H1 (cell line): Measurements from ENCODE around the gene TRIM32. TPM values are rescaled to one million over a fixed set of nuclear protein-coding genes. Genes with fewer than 3 reads are reported as not detected.

Experiments used
- CTCF ChIA-PET: fragments of 300-600 bp; sonication (Branson Sonifier 250); formaldehyde crosslinking; loops from one replicate; lab custom pipeline; 2021; ENCODE audit not compliant: partially characterized antibody; lab: Charles Lee
- POLR2A ChIA-PET: fragments of 300-600 bp; sonication (Branson Sonifier 250); formaldehyde crosslinking; loops from one replicate; lab custom pipeline; 2021; ENCODE audit warnings: inconsistent platforms; ENCODE audit not compliant: partially characterized antibody; lab: Charles Lee
- DNase-seq, 2 experiments: peaks; one replicate each; pipeline versions ENCODE4 v3.0.0 to v3.0.0-alpha.2; 2010 to 2022; ENCODE audit warnings: low spot score in 2 of 2, low read depth in 1 of 2, mixed read lengths in 1 of 2
- FAIRE-seq: peaks from 2 replicates; lab custom pipeline; 2011; peaks lifted over from hg19 to GRCh38; lab: Jason Lieb, UNC
- H2AFZ ChIP-seq: 2 replicates; pipeline ENCODE4 v1.8.1; 2012; ENCODE audit warnings: low read length, inconsistent platforms
- H2AK5ac ChIP-seq: 2 replicates; pipeline ENCODE4 v1.6.1; 2013; ENCODE audit warnings: low read depth, low read length
- H2BK120ac ChIP-seq: replicated peaks from 2 replicates; pipeline ENCODE3; 2013; ENCODE audit warnings: low read depth, low read length, inconsistent platforms
- H2BK12ac ChIP-seq: 2 replicates; pipeline ENCODE4 v1.6.1; 2013; ENCODE audit warnings: low read depth, low read length
- H2BK15ac ChIP-seq: 2 replicates; pipeline ENCODE4 v1.6.1; 2013; ENCODE audit warnings: low read length
- H2BK20ac ChIP-seq: 2 replicates; pipeline ENCODE4 v1.6.1; 2013; ENCODE audit warnings: low read length
- H2BK5ac ChIP-seq: 2 replicates; pipeline ENCODE4 v1.6.1; 2013; ENCODE audit warnings: low read depth, low read length
- H3K14ac ChIP-seq: 2 replicates; pipeline ENCODE4 v1.6.1; 2013; ENCODE audit warnings: inconsistent platforms; ENCODE audit not compliant: insufficient read length
- H3K18ac ChIP-seq: 2 replicates; pipeline ENCODE4 v1.6.1; 2013; ENCODE audit warnings: low read length; ENCODE audit errors: extremely low read depth
- H3K23ac ChIP-seq: 2 replicates; pipeline ENCODE4 v1.6.1; 2013; ENCODE audit warnings: inconsistent platforms; ENCODE audit not compliant: insufficient read length
- H3K23me2 ChIP-seq: 2 replicates; pipeline ENCODE4 v1.6.1; 2013; ENCODE audit warnings: low read depth, low read length
- H3K27ac ChIP-seq: 2 replicates; pipeline ENCODE4 v1.6.1; 2011; ENCODE audit warnings: low read depth, low read length, inconsistent platforms
- H3K27me3 ChIP-seq, 4 experiments: replicated peaks in 1 of 4; 1 replicate in 1 of 4; 2 replicates in 3 of 4; pipeline versions ENCODE4 v1.6.1 to v1.8.1; 2011 to 2013; ENCODE audit warnings: low read length in 3 of 4, mild to moderate bottlenecking in 3 of 4, inconsistent platforms in 2 of 4, mixed read lengths in 2 of 4, moderate library complexity in 1 of 4; ENCODE audit not compliant: control insufficient read depth in 3 of 4, insufficient read depth in 3 of 4; ENCODE audit errors: extremely low read depth in 1 of 4
- H3K36me3 ChIP-seq, 4 experiments: 2 replicates each; pipeline versions ENCODE4 v1.6.1 to v1.8.1; 2011 to 2013; ENCODE audit warnings: mild to moderate bottlenecking in 4 of 4, low read length in 3 of 4, moderate library complexity in 2 of 4, control low read depth in 1 of 4, inconsistent platforms in 1 of 4; ENCODE audit not compliant: insufficient read depth in 4 of 4, control insufficient read depth in 2 of 4
- H3K4ac ChIP-seq: replicated peaks from 2 replicates; pipeline ENCODE3; 2013; ENCODE audit warnings: low read length, low read depth, mixed read lengths, inconsistent platforms; ENCODE audit not compliant: insufficient read length
- H3K4me1 ChIP-seq, 4 experiments: replicated peaks in 1 of 4; 1 replicate in 1 of 4; 2 replicates in 3 of 4; pipeline versions ENCODE4 v1.6.1 to v1.8.1; 2011 to 2013; ENCODE audit warnings: low read length in 3 of 4, inconsistent platforms in 2 of 4, mixed read lengths in 1 of 4; ENCODE audit not compliant: insufficient read depth in 4 of 4, control insufficient read depth in 3 of 4
- H3K4me2 ChIP-seq, 2 experiments: 2 replicates each; pipeline versions ENCODE4 v1.6.1 to v1.8.1; 2011 to 2013; ENCODE audit warnings: low read depth in 2 of 2, low read length in 2 of 2, control low read depth in 1 of 2, inconsistent platforms in 1 of 2, mild to moderate bottlenecking in 1 of 2; ENCODE audit not compliant: insufficient read depth in 1 of 2
- H3K4me3 ChIP-seq, 4 experiments: fragments of 200-600, 300-600 bp in 1 of 4; sonication (generic), shearing (Covaris generic), sonication (Bioruptor Twin) in 1 of 4; 2 replicates each; pipeline versions ENCODE4 v1.5.1 to v1.8.1; 2011 to 2016; ENCODE audit warnings: low read length in 4 of 4, low read depth in 3 of 4, control low read depth in 2 of 4, inconsistent platforms in 2 of 4, mild to moderate bottlenecking in 2 of 4, mixed read lengths in 1 of 4, moderate library complexity in 1 of 4; ENCODE audit not compliant: insufficient read depth in 2 of 4; ENCODE audit errors: extremely low read depth in 1 of 4
- H3K56ac ChIP-seq: replicated peaks from 2 replicates; pipeline ENCODE3; 2013; ENCODE audit warnings: low read depth, mild to moderate bottlenecking, mixed read lengths, low read length, inconsistent platforms; ENCODE audit not compliant: insufficient read length
- H3K79me1 ChIP-seq: 2 replicates; pipeline ENCODE4 v1.6.1; 2013; ENCODE audit warnings: low read depth, low read length, control low read depth
- H3K79me2 ChIP-seq, 2 experiments: 2 replicates each; pipeline versions ENCODE4 v1.6.1 to v1.8.1; 2012 to 2013; ENCODE audit warnings: low read length in 2 of 2, mild to moderate bottlenecking in 2 of 2, inconsistent platforms in 1 of 2; ENCODE audit not compliant: insufficient read depth in 2 of 2, control insufficient read depth in 1 of 2
- H3K9ac ChIP-seq, 4 experiments: replicated peaks in 1 of 4; 1 replicate in 1 of 4; 2 replicates in 3 of 4; pipeline versions ENCODE4 v1.6.1 to v1.8.1; 2011 to 2013; ENCODE audit warnings: low read depth in 3 of 4, low read length in 3 of 4, control low read depth in 2 of 4, mild to moderate bottlenecking in 2 of 4, moderate library complexity in 2 of 4, inconsistent platforms in 1 of 4; ENCODE audit errors: extremely low read depth in 1 of 4
- H3K9me3 ChIP-seq, 2 experiments: 2 replicates each; pipeline versions ENCODE4 v1.6.1 to v1.8.1; 2012 to 2013; ENCODE audit warnings: mild to moderate bottlenecking in 2 of 2, moderate library complexity in 2 of 2, control low read depth in 1 of 2, inconsistent platforms in 1 of 2, low read depth in 1 of 2, low read length in 1 of 2, mixed read lengths in 1 of 2; ENCODE audit not compliant: insufficient read depth in 2 of 2
- H4K20me1 ChIP-seq, 2 experiments: replicated peaks in 1 of 2; 2 replicates each; pipeline versions ENCODE3 to v1.8.1; 2011 to 2013; ENCODE audit warnings: inconsistent platforms in 2 of 2, low read length in 2 of 2, mild to moderate bottlenecking in 1 of 2; ENCODE audit not compliant: insufficient read depth in 2 of 2, control insufficient read depth in 1 of 2
- H4K5ac ChIP-seq: 2 replicates; pipeline ENCODE4 v1.6.1; 2013; ENCODE audit warnings: low read length, low read depth, mixed read lengths, inconsistent platforms; ENCODE audit not compliant: insufficient read length
- H4K8ac ChIP-seq: 2 replicates; pipeline ENCODE4 v1.8.0; 2013; ENCODE audit warnings: mild to moderate bottlenecking, moderate library complexity, low read length, inconsistent platforms; ENCODE audit not compliant: insufficient read depth; ENCODE audit errors: extremely low read depth
- H4K91ac ChIP-seq: replicated peaks from 2 replicates; pipeline ENCODE3; 2013; ENCODE audit warnings: low read length, mixed read lengths, inconsistent platforms; ENCODE audit not compliant: insufficient read length
- ATF2 ChIP-seq: IDR thresholded peaks from 2 replicates; pipeline ENCODE4 v1.6.1; 2012; ENCODE audit warnings: low read length, inconsistent platforms
- CHD1 ChIP-seq: IDR thresholded peaks from 2 replicates; pipeline ENCODE4 v1.6.1; 2012; ENCODE audit warnings: low read depth, low read length, improper control_type of control experiment
- CREB1 ChIP-seq: IDR thresholded peaks from 2 replicates; pipeline ENCODE4 v1.6.1; 2012; ENCODE audit warnings: inconsistent platforms
- GTF2F1 ChIP-seq: IDR thresholded peaks from 2 replicates; pipeline ENCODE4 v1.6.1; 2012; ENCODE audit warnings: low read depth, low read length, improper control_type of control experiment, borderline replicate concordance
- HDAC2 ChIP-seq, 2 experiments: fragments of 300-600 bp in 1 of 2; sonication (generic) in 1 of 2; IDR thresholded peaks; 2 replicates each; pipeline ENCODE4 v1.6.1; 2011 to 2012; ENCODE audit warnings: low read depth in 2 of 2, low read length in 2 of 2, mild to moderate bottlenecking in 2 of 2, moderate library complexity in 2 of 2, borderline replicate concordance in 1 of 2, inconsistent platforms in 1 of 2
- MAX ChIP-seq: IDR thresholded peaks from 2 replicates; pipeline ENCODE4 v1.6.1; 2012; ENCODE audit warnings: inconsistent platforms
- POLR2AphosphoS5 ChIP-seq: IDR thresholded peaks from 2 replicates; pipeline ENCODE4 v1.6.1; 2011; ENCODE audit warnings: low read depth, low read length
- RNF2 ChIP-seq: fragments of 200-900, 300-1000 bp; sonication (generic); IDR thresholded peaks from 2 replicates; pipeline ENCODE4 v1.7.1; 2016; ENCODE audit warnings: borderline replicate concordance, low read depth, mild to moderate bottlenecking, antibody characterized with exemption, low read length; ENCODE audit not compliant: poor library complexity, severe bottlenecking; ENCODE audit errors: missing control alignments
- SIX5 ChIP-seq: IDR thresholded peaks from 2 replicates; pipeline ENCODE4 v1.6.1; 2011; ENCODE audit warnings: mild to moderate bottlenecking, low read depth, low read length
- SUZ12 ChIP-seq: fragments of 200-600 bp; sonication (generic); IDR thresholded peaks from 2 replicates; pipeline ENCODE4 v1.6.1; 2012; ENCODE audit warnings: mild to moderate bottlenecking, inconsistent platforms, low read length, moderate library complexity, mixed read lengths
- TBP ChIP-seq: IDR thresholded peaks from 2 replicates; pipeline ENCODE4 v1.6.1; 2011; ENCODE audit warnings: low read depth, low read length, improper control_type of control experiment
- YY1 ChIP-seq: IDR thresholded peaks from 2 replicates; pipeline ENCODE4 v1.6.1; 2011; ENCODE audit warnings: low read depth, mild to moderate bottlenecking, low read length
- WGBS, 2 experiments: shearing (Covaris generic) in 1 of 2; methylation state at CpG; one replicate each; pipeline versions ENCODE4 v1.1.6 to v1.1.7; 2013 to 2015; ENCODE audit warnings: low lambda C conversion rate in 2 of 2, mixed read lengths in 2 of 2, inconsistent platforms in 1 of 2, low coverage in 1 of 2, missing lambda C conversion rate in 1 of 2; ENCODE audit not compliant: insufficient replicate concordance in 2 of 2, insufficient coverage in 1 of 2, insufficient read length in 1 of 2; ENCODE audit errors: extremely low coverage in 1 of 2, missing lambda C conversion rate in 1 of 2; 5-methylcytosine and 5-hydroxymethylcytosine counted together
- polyA plus RNA-seq, 7 experiments: library from polyadenylated mRNA; depleted of rRNA in 3 of 7; stranded (reverse) in 5 of 7; unstranded in 2 of 7; fragments of >200 nt in 5 of 7; fragments of 200-250 nt in 2 of 7; gene quantifications; 1 replicate in 5 of 7; 2 replicates in 1 of 7; 4 replicates in 1 of 7; pipeline versions ENCODE4 v1.2.1 to v1.2.3, GENCODE V29; 2011 to 2013; ENCODE audit warnings: missing spikeins in 2 of 7, mixed read lengths in 2 of 7
- total RNA-seq: library from RNA; stranded (reverse); fragmentation: NEBNext Ultra II Directional; extraction: Animal tissue kit (Norgen Biotek cat#: 25700); gene quantifications from 2 replicates; pipeline ENCODE4 v1.2.1, GENCODE V29; 2021

TRIM32 gene
- total and polyA plus RNA-seq, 2 of the 8 experiments (the other 6 are each of a cell fraction or from before 2014, with no cell fraction given) = 10.5 to 17.3 TPM

GRCh38 chr9:116692616-116693015 lies 5.5 kb downstream of the TRIM32 start:
- Histone ChIP-seq H3K9me3 (no peaks in the 10 kb centered on the region), H4K91ac (no peak overlapping the region), H3K23ac (no peak overlapping the region), H2AFZ (no peak overlapping the region), H3K27me3 (no peaks in the 10 kb centered on the region; a peak in 2 of 7 replicates), H4K5ac (no peak overlapping the region), H3K56ac (no peak overlapping the region), H3K18ac (no peak overlapping the region), H2BK12ac (no peak overlapping the region), H3K4me3 (no peak overlapping the region), H3K36me3 (peaks cover 0 to 2% (median 0%) of the 10 kb centered on the region in 4 experiments; a peak in 3 of 8 replicates), H4K8ac (no peak overlapping the region), H3K4me1 (peaks cover 0 to 4% (median 0%) of the 10 kb centered on the region in 4 experiments; a peak in 3 of 7 replicates), H3K27ac (no peak overlapping the region), H3K23me2 (peaks cover 4% of the 10 kb centered on the region; the same call in 1 of the 2 replicates), H3K79me1 (no peaks in the 10 kb centered on the region; the same call in 1 of the 2 replicates), H4K20me1 (peaks cover 1 to 3% of the 10 kb centered on the region in 2 experiments), H2BK20ac (no peak overlapping the region), H2BK15ac (no peak overlapping the region), H2AK5ac (no peak overlapping the region), H2BK5ac (no peak overlapping the region), H3K79me2 (peaks cover 0 to 31% of the 10 kb centered on the region in 2 experiments; a peak in 2 of 4 replicates), H3K4ac (no peak overlapping the region), H2BK120ac (no peak overlapping the region), H3K9ac (no peak overlapping the region), H3K4me2 (no peak overlapping the region), H3K14ac (no peak overlapping the region)
- no peak for FAIRE-seq
- no peak for DNase-seq
- WGBS, 2 experiments = 86% methylated on average over 2 of the region's 2 CpGs; no CpG with 5 or more reads in 1 of the 2 experiments
- ChIA-PET POLR2A (no interaction called here), CTCF (interaction anchor here (0.6 to 0.9 kb wide), 2 partner anchors 169 to 208 kb away, joined by 3 read pairs; no protein-coding TSS in a partner anchor)
- TF ChIP-seq POLR2AphosphoS5 (no peak), ATF2 (no peak), HDAC2 (IDR thresholded peaks at IDR 0.05; ENCODE audit: borderline replicate concordance in 1 of 2, low read depth in 2 of 2, low read length in 2 of 2) (no peak), CHD1 (no peak), TBP (no peak), YY1 (no peak), MAX (no peak), SIX5 (no peak), SUZ12 (no peak), GTF2F1 (no peak), CREB1 (no peak), RNF2 (no peak)
